Smooth muscle cell (in vitro differentiated cells): ENCODE measurements around the gene FSTL5. TPM values are rescaled to one million over a fixed set of nuclear protein-coding genes. Genes with fewer than 3 reads are reported as not detected.

Source experiments
- DNase-seq: peaks from one replicate; lab custom pipeline; 2025; ENCODE audit not compliant: unreplicated experiment; lab: John Stamatoyannopoulos, UW
- H2AFZ ChIP-seq: fragments of 200-600 bp; sonication (generic); 2 replicates; pipeline ENCODE4 v1.6.0; 2016; ENCODE audit warnings: antibody characterized with exemption, low read depth, mild to moderate bottlenecking
- H3F3A ChIP-seq: fragments of 200-600 bp; sonication (generic); 2 replicates; pipeline ENCODE4 v1.6.0; 2017; ENCODE audit warnings: antibody characterized with exemption, low read depth
- H3K27ac ChIP-seq: fragments of 200-600 bp; sonication (generic); 2 replicates; pipeline ENCODE4 v1.5.1; 2016; ENCODE audit warnings: low read depth, mild to moderate bottlenecking
- H3K27me3 ChIP-seq: fragments of 200-600 bp; sonication (generic); 2 replicates; pipeline ENCODE4 v1.6.1; 2016; ENCODE audit warnings: low read depth, mild to moderate bottlenecking
- H3K36me3 ChIP-seq: fragments of 200-600 bp; sonication (generic); 2 replicates; pipeline ENCODE4 v1.5.1; 2016; ENCODE audit warnings: low read depth
- H3K4me1 ChIP-seq: fragments of 200-600 bp; sonication (generic); 2 replicates; pipeline ENCODE4 v1.5.1; 2016; ENCODE audit warnings: low read depth
- H3K4me2 ChIP-seq: fragments of 200-600 bp; sonication (generic); 2 replicates; pipeline ENCODE4 v1.6.0; 2016; ENCODE audit warnings: mild to moderate bottlenecking
- H3K4me3 ChIP-seq: fragments of 200-600 bp; sonication (generic); 2 replicates; pipeline ENCODE4 v1.5.1; 2016; ENCODE audit warnings: mild to moderate bottlenecking
- H3K79me2 ChIP-seq: fragments of 200-600 bp; sonication (generic); 2 replicates; pipeline ENCODE4 v1.6.0; 2016; ENCODE audit warnings: low read depth, mild to moderate bottlenecking
- H3K9ac ChIP-seq: fragments of 200-600 bp; sonication (generic); 2 replicates; pipeline ENCODE4 v1.6.0; 2016; ENCODE audit warnings: low read depth
- H3K9me3 ChIP-seq: fragments of 200-600 bp; sonication (generic); replicated peaks from 2 replicates; pipeline ENCODE4 v1.5.1; 2016; ENCODE audit warnings: low read depth
- H4K20me1 ChIP-seq: fragments of 200-600 bp; sonication (generic); 2 replicates; pipeline ENCODE4 v1.6.0; 2016; ENCODE audit warnings: low read depth
- CTCF ChIP-seq: fragments of 200-600 bp; sonication (generic); IDR thresholded peaks from 2 replicates; pipeline ENCODE4 v1.5.1; 2017; ENCODE audit warnings: borderline replicate concordance, mild to moderate bottlenecking, antibody characterized with exemption; ENCODE audit not compliant: insufficient read depth, poor library complexity, severe bottlenecking
- WGBS: methylation state at CpG from one replicate; pipeline ENCODE4 v1.1.7; 2016; ENCODE audit warnings: low lambda C conversion rate; 5-methylcytosine and 5-hydroxymethylcytosine counted together
- polyA plus RNA-seq: library from polyadenylated mRNA; unstranded; fragments of >200 nt; fragmentation: Nextera tagmentation; extraction: Ambion mirVana; gene quantifications from 2 replicates; pipeline ENCODE4 v1.2.1, GENCODE V29; 2016
- total RNA-seq: library from RNA; depleted of rRNA; stranded (reverse); fragments of >200 nt; gene quantifications from 2 replicates; pipeline ENCODE4 v1.2.3, GENCODE V29; 2014

Gene FSTL5
- total and polyA plus RNA-seq, 2 experiments from 2014 or later = 0.04 TPM; not detected in 1

GRCh38 chr4:161841759-161842158 is 322.0 kb downstream of the FSTL5 start:
- TF ChIP-seq CTCF = no peak
- Histone ChIP-seq H4K20me1 (no peaks in the 10 kb centered on the region), H3K27me3 (no peaks in the 10 kb centered on the region), H3K79me2 (no peaks in the 10 kb centered on the region), H3K9ac (no peak overlapping the region), H2AFZ (no peak overlapping the region), H3F3A (no peaks in the 10 kb centered on the region), H3K36me3 (no peaks in the 10 kb centered on the region), H3K27ac (no peak overlapping the region), H3K4me3 (no peak overlapping the region), H3K4me1 (no peaks in the 10 kb centered on the region), H3K9me3 (no peaks in the 10 kb centered on the region), H3K4me2 (no peak overlapping the region)
- WGBS = 95% methylated on average over 4 of the region's 4 CpGs
- no peak for DNase-seq

GRCh38 chr4:161829591-161829990 is 334.2 kb downstream of the FSTL5 start:
- Histone ChIP-seq H3F3A (no peaks in the 10 kb centered on the region), H3K27me3 (no peaks in the 10 kb centered on the region), H3K27ac (no peak overlapping the region), H2AFZ (no peak overlapping the region), H3K4me1 (no peaks in the 10 kb centered on the region), H3K4me3 (no peak overlapping the region), H3K4me2 (no peak overlapping the region), H3K36me3 (no peaks in the 10 kb centered on the region), H3K79me2 (no peaks in the 10 kb centered on the region), H3K9ac (no peak overlapping the region), H3K9me3 (no peaks in the 10 kb centered on the region), H4K20me1 (no peaks in the 10 kb centered on the region)
- DNase-seq = no peak
- TF ChIP-seq CTCF = no peak

- H3K9ac ChIP-seq = no peak overlapping the region
- H2AFZ ChIP-seq = no peak overlapping the region
- no peaks in the 10 kb centered on the region for H3K27me3 ChIP-seq
- WGBS = 95% methylated on average over 1 of the region's 1 CpG
- H3K79me2 ChIP-seq = no peaks in the 10 kb centered on the region
- no peak for TF ChIP-seq CTCF
- no peak overlapping the region for H3K4me3 ChIP-seq
- H3K27ac ChIP-seq = no peak overlapping the region
- no peaks in the 10 kb centered on the region for H3K36me3 ChIP-seq
- no peaks in the 10 kb centered on the region for H3K4me1 ChIP-seq
- no peaks in the 10 kb centered on the region for H3K9me3 ChIP-seq
- no peaks in the 10 kb centered on the region for H3F3A ChIP-seq
- no peak overlapping the region for H3K4me2 ChIP-seq
- no peak for DNase-seq
- no peaks in the 10 kb centered on the region for H4K20me1 ChIP-seq
Measured at GRCh38 chr4:161828061-161828460, 335.7 kb downstream of the FSTL5 start.

GRCh38 chr4:161827013-161827412 is 336.8 kb downstream of the FSTL5 start:
- no peaks in the 10 kb centered on the region for H3F3A ChIP-seq
- H3K36me3 ChIP-seq = no peaks in the 10 kb centered on the region
- H3K4me2 ChIP-seq = no peak overlapping the region
- no peak overlapping the region for H2AFZ ChIP-seq
- no peak overlapping the region for H3K9ac ChIP-seq
- no peak overlapping the region for H3K4me3 ChIP-seq
- H3K9me3 ChIP-seq = no peaks in the 10 kb centered on the region
- no peaks in the 10 kb centered on the region for H4K20me1 ChIP-seq
- no peak for DNase-seq
- no peaks in the 10 kb centered on the region for H3K4me1 ChIP-seq
- no peaks in the 10 kb centered on the region for H3K79me2 ChIP-seq
- TF ChIP-seq CTCF = no peak
- H3K27me3 ChIP-seq = no peaks in the 10 kb centered on the region
- 93% methylated on average over 3 of the region's 3 CpGs for WGBS
- no peak overlapping the region for H3K27ac ChIP-seq
